Upper lobe of left lung (tissue), 6 donors: ENCODE data around the gene SPATA13. TPM values are rescaled to one million over a fixed set of nuclear protein-coding genes. Genes with fewer than 3 reads are reported as not detected.
A peak's percentile ranks its signal among the peaks of the same experiment; 100 is the strongest.

Source experiments
- ATAC-seq, 2 donors: fragments of 200-7000 bp; cut with Tn5 transposase; one replicate each; pipeline ENCODE4 v1.9.1; 2022; ENCODE audit warnings: mild to moderate bottlenecking in 2 of 2, moderate library complexity in 2 of 2; ENCODE audit not compliant: low FRiP score in 2 of 2
- DNase-seq, 2 donors: peaks; one replicate each; pipeline ENCODE4 v3.0.0-alpha.2; 2019 to 2020
- H3K27ac ChIP-seq, 4 donors: fragments of 200-600 bp; sonication (generic); one replicate each; pipeline ENCODE4 v1.5.1; 2016 to 2019
- H3K27me3 ChIP-seq, 4 donors: fragments of 200-600 bp; sonication (generic); one replicate each; pipeline ENCODE4 v1.5.1; 2017 to 2019
- H3K36me3 ChIP-seq, 4 donors: fragments of 200-600 bp; sonication (generic); one replicate each; pipeline ENCODE4 v1.5.1; 2016 to 2019
- H3K4me1 ChIP-seq, 4 donors: fragments of 200-600 bp; sonication (generic); one replicate each; pipeline ENCODE4 v1.5.1; 2018 to 2019
- H3K4me3 ChIP-seq, 4 donors: fragments of 200-600 bp; sonication (generic); one replicate each; pipeline ENCODE4 v1.5.1; 2017 to 2019; ENCODE audit warnings: mild to moderate bottlenecking in 2 of 4, moderate library complexity in 1 of 4
- H3K9me3 ChIP-seq, 4 donors: fragments of 200-600 bp; sonication (generic); one replicate each; pipeline ENCODE4 v1.5.1; 2018 to 2019
- CTCF ChIP-seq, 6 experiments: fragments of 450-650 bp in 4 of 6; fragments of 200-600 bp in 2 of 6; sonication (generic) in 2 of 6; IDR thresholded peaks; one replicate each; pipeline ENCODE4 v1.5.1; 2016 to 2019; ENCODE audit warnings: antibody characterized with exemption in 6 of 6
- EP300 ChIP-seq, 4 donors: sonication (generic); formaldehyde crosslinking; IDR thresholded peaks; one replicate each; pipeline ENCODE4 v1.5.1; 2017; ENCODE audit warnings: antibody characterized with exemption in 4 of 4, control low read depth in 2 of 4
- POLR2A ChIP-seq, 4 donors: fragments of 450-650 bp; IDR thresholded peaks; one replicate each; pipeline ENCODE4 v1.5.1; 2016 to 2017; ENCODE audit warnings: antibody characterized with exemption in 4 of 4, mild to moderate bottlenecking in 2 of 4
- POLR2AphosphoS5 ChIP-seq, 2 donors: sonication (generic); formaldehyde crosslinking; IDR thresholded peaks; one replicate each; pipeline ENCODE4 v1.5.1; 2017; ENCODE audit warnings: antibody characterized with exemption in 2 of 2
- WGBS, 2 donors: methylation state at CpG; one replicate each; pipeline ENCODE4 v1.1.5; 2017 to 2018; 5-methylcytosine and 5-hydroxymethylcytosine counted together
- total RNA-seq, 6 donors: library from RNA; depleted of rRNA in 4 of 6; stranded (reverse); fragments of >200 nt in 4 of 6; gene quantifications; one replicate each; pipeline versions ENCODE4 v1.1.0 to v1.2.1, GENCODE V29; 2016 to 2021
- donor health status: DM: no; HTN: no; CAD: no; lungs with moderate emphysema.
- donor health status: DM: no; HTN: yes; CAD: no; lungs with severe emphysema.

SPATA13 gene
- 10 to 100 TPM; 31.2 to 77.5 (median 49.2) TPM for total RNA-seq

GRCh38 chr13:24160458-24161009 is at the start of gene SPATA13:
SPATA13 (plus strand) TSS chr13:24160720; CDS start chr13:24222930, 62,210 bp downstream.
- Histone ChIP-seq H3K4me3 (peak within 1 kb of the TSS; percentile 85 to 94 (median 94)), H3K4me1 (peaks cover 23 to 37% (median 29%) of the 10 kb centered on the region in 4 donors), H3K9me3 (no peaks in the 10 kb centered on the region), H3K27me3 (no peaks in the 10 kb centered on the region), H3K27ac (peak within 1 kb of the TSS; percentile 79 to 89 (median 86)), H3K36me3 (peaks cover 0 to 7% (median 0%) of the 10 kb centered on the region in 4 donors)
- DNase-seq (peak; percentile 96), ATAC-seq (peak; percentile 98 to 99)
- TF ChIP-seq POLR2A (IDR thresholded peaks at IDR 0.05) = peak in 2 of 4 donors; percentile 64 to 72
- no peak for TF ChIP-seq EP300 (IDR thresholded peaks at IDR 0.05)
- peak; percentile 21 to 78 for TF ChIP-seq POLR2AphosphoS5 (IDR thresholded peaks at IDR 0.05)
- TF ChIP-seq CTCF (IDR thresholded peaks at IDR 0.05) = peak in 2 of 6 experiments; percentile 8 to 23
- 1 to 3% methylated on average over 34 to 36 of the region's 50 CpGs for WGBS, 2 donors

DNA sequence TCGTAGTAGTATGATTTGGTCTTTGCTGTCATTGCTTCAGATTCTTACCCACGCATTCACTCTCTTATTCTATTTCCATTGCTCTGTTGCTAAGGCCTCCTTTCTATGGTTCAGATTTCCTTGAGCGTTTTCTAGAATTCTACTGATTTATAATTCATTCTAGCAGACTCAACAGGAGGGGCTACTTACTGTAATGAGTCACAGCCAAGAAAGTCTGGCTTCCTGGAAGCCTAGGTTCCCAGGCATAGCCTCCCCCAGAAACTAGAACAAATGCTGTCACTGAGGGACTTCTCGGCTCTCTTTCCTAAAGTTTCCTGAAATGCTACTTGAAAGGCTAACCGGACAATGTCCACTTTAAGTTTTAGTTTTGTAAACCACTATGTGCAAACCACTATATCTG is 47.7 kb upstream of the SPATA13 start:
- ATAC-seq (no peak), DNase-seq (no peak)
- Histone ChIP-seq H3K9me3 (no peaks in the 10 kb centered on the region), H3K27me3 (no peaks in the 10 kb centered on the region), H3K27ac (no peak overlapping the region), H3K4me3 (no peak overlapping the region), H3K36me3 (no peaks in the 10 kb centered on the region), H3K4me1 (peaks cover 0 to 5% (median 0%) of the 10 kb centered on the region in 4 donors)
- WGBS, 2 donors = 82 to 89% methylated on average over 5 of the region's 5 CpGs
- TF ChIP-seq EP300 (IDR thresholded peaks at IDR 0.05) (no peak), POLR2A (IDR thresholded peaks at IDR 0.05) (no peak), POLR2AphosphoS5 (IDR thresholded peaks at IDR 0.05) (no peak), CTCF (IDR thresholded peaks at IDR 0.05) (no peak)

GRCh38 chr13:24115671-24116070 is 44.8 kb upstream of the SPATA13 start:
- peaks cover 8 to 10% (median 9%) of the 10 kb centered on the region in 4 donors for H3K4me1 ChIP-seq
- no peak overlapping the region for H3K4me3 ChIP-seq
- H3K9me3 ChIP-seq = no peaks in the 10 kb centered on the region
- H3K27me3 ChIP-seq = no peaks in the 10 kb centered on the region
- H3K27ac ChIP-seq = no peak overlapping the region
- ATAC-seq (no peak), DNase-seq (no peak)
- no peaks in the 10 kb centered on the region for H3K36me3 ChIP-seq
- 95 to 97% methylated on average over 6 of the region's 6 CpGs for WGBS, 2 donors
- TF ChIP-seq CTCF (IDR thresholded peaks at IDR 0.05) (no peak), EP300 (IDR thresholded peaks at IDR 0.05) (no peak), POLR2A (IDR thresholded peaks at IDR 0.05) (no peak), POLR2AphosphoS5 (IDR thresholded peaks at IDR 0.05) (no peak)

- no peak overlapping the region for H3K4me3 ChIP-seq
- no peak for ATAC-seq
- DNase-seq = no peak
- no peaks in the 10 kb centered on the region for H3K9me3 ChIP-seq
- TF ChIP-seq POLR2AphosphoS5 (IDR thresholded peaks at IDR 0.05) (no peak), CTCF (IDR thresholded peaks at IDR 0.05) (no peak), POLR2A (IDR thresholded peaks at IDR 0.05) (no peak), EP300 (IDR thresholded peaks at IDR 0.05) (no peak)
- 92 to 95% methylated on average over 5 to 6 of the region's 6 CpGs for WGBS, 2 donors
- no peaks in the 10 kb centered on the region for H3K36me3 ChIP-seq
- no peak overlapping the region for H3K27ac ChIP-seq
- H3K27me3 ChIP-seq = no peaks in the 10 kb centered on the region
- H3K4me1 ChIP-seq = peaks cover 8 to 10% (median 9%) of the 10 kb centered on the region in 4 donors
Measured at GRCh38 chr13:24116131-24116530, 44.4 kb upstream of the SPATA13 start.

GRCh38 chr13:24118576-24118975 is 41.9 kb upstream of the SPATA13 start:
- H3K27ac ChIP-seq = no peak overlapping the region
- no peaks in the 10 kb centered on the region for H3K36me3 ChIP-seq
- no peak overlapping the region for H3K4me3 ChIP-seq
- TF ChIP-seq POLR2A (IDR thresholded peaks at IDR 0.05) = no peak
- no peak for TF ChIP-seq EP300 (IDR thresholded peaks at IDR 0.05)
- no peak for TF ChIP-seq POLR2AphosphoS5 (IDR thresholded peaks at IDR 0.05)
- no peak for TF ChIP-seq CTCF (IDR thresholded peaks at IDR 0.05)
- 74 to 76% methylated on average over 5 of the region's 5 CpGs for WGBS, 2 donors
- ATAC-seq = no peak
- H3K9me3 ChIP-seq = no peaks in the 10 kb centered on the region
- H3K27me3 ChIP-seq = no peaks in the 10 kb centered on the region
- no peak for DNase-seq
- peaks cover 4 to 10% (median 9%) of the 10 kb centered on the region in 4 donors for H3K4me1 ChIP-seq
